HG03196 (cell line): Measurements from ENCODE around the gene MRPL23.

Experiments used
- ATAC-seq: cut with Tn5 transposase; IDR thresholded peaks from one replicate; pipeline ENCODE4 v1.9.1; 2021; ENCODE audit not compliant: unreplicated experiment

The MRPL23 gene

DNA sequence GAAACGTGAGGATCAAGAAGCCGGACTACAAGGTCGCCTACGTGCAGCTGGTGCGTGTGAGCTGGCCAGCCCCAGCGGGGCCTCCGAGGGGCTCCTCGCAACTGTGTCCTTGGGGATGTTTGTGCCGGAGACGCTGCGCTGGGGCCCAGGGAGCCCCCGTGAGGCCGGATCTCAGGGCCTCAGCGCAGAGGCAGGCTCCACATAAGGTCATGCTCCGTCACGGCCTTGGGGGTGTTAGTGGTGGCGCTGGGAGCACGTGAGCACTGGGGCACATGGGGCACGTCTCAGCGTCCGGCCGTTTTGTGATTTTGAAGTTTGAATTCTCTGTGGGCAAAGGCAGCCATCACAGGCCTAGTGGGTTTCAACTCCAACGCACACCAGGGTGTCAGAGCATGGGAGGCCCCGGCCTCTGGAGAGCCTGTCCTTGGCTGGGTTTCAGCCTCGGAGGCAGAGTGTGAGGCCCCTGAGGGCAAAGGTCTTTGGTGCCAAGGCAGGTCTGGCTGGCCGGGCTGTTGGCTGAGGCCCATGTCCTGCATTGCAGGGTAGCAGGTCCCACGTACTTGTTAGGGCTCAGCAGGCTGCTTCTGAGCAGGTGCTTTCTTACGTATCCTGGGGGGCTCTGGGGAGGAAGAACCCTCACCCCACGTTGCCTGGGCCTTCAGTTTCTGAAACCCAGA lies 5.8 kb downstream of the MRPL23 start:
- no peak for ATAC-seq

DNA sequence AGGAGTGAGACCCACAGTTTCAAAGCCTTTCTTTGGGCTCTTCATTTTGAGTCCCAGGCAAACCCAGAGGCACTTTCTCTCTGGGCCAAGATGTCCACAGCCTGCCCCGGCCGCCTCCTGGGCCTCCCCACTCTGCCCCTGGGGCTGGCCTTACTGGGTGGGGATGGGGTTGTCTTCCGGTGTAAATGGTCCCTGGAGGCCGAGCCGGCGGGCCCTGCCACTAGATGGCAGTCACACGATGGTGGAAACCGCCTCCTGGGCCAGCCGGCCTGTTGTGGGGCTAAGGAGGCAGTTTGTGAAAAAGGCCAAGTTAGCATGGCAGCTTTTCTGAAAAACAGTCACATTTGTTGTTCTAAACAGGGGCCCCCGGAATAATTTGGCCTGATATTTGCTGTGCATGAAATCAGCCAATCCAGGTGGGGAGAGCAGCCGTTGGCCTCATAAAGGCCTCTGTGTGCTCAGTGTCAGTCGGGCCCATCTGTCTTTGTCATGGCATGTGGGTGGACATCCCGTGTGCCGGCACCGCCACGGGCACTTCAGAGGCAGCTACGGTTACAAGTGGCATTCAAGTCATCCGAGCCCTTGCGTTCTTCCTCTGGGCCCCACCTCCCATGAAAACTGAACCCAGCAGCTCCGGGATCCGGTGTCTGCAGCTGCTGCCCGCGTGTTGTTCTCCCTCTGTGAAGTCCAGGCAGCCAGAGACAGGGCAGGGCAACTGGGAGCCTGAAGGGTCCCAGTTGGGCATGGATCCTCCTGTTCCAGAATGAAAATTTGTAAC lies 6.5 kb downstream of the MRPL23 start:
- ATAC-seq = no peak

GRCh38 chr11:1958367-1958766 lies 11.2 kb downstream of the MRPL23 start:
- ATAC-seq = no peak

DNA sequence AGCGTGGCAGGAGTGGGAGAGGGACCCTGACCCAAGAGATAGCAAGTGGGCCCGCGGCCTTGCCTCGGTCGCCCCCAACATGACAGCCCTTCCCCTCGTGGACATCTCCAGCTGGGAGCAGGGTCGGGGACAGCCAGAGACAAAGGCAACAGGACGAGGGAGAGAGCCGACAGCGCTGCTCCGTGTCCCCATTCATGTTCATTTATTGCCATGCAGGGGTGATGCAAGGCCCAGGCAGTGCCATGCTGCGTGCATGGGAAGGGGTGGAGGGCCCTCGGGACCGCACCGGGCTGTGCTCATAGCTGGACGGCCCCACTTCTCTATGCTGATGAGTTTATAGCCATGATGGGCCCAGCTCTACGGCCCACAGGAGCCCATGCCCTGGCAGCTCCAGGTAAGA lies 12.7 kb downstream of the MRPL23 start:
- ATAC-seq = no peak

DNA sequence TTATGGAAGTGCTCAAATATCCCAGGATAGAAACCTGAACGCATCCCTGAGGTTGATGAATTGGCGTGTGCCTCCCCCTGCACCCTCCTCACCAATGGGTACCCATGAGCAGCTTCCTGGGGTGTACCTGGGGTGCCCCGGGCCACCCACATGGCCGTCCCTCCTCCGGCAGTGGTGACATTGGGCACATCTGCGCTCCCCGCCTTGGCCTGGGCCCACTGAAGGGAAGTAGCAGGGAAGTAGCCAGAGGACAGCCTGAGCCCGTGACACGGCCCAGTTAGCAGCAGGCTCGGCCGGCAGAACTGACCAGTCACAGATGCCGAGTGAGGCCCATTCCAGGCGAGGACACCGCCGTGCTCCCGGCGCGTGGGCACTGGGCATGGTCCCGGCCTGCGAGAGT lies 16.7 kb downstream of the MRPL23 start:
- no peak for ATAC-seq

DNA sequence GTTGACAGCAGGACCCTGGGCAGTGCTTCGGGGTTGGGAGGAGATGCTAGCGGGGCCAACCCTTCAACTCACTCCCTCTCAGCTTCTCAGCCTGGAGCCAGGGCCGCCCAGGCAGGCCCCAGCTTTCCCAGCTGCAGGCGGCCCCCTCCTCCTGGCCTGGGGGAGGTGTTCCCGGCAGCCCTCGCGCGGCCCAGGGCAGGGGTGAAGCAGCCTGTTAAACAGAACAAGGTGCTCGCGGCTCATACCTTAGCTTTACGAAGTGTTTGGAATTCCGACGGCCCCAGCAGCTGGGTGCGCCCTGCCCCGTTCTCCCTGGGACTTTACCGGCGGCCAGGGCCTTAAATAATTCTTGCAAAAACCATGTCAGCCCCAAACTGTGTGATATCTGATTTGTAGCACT lies 17.2 kb downstream of the MRPL23 start:
- no peak for ATAC-seq

GRCh38 chr11:1964955-1965354 lies 17.8 kb downstream of the MRPL23 start:
- ATAC-seq = no peak

- no peak for ATAC-seq
These were observed 19.4 kb downstream of the MRPL23 start for GRCh38 chr11:1966531-1966930.

GRCh38 chr11:1967641-1968225 lies 20.6 kb downstream of the MRPL23 start:
- no peak for ATAC-seq

- no peak for ATAC-seq
These were observed 21.4 kb downstream of the MRPL23 start for GRCh38 chr11:1968454-1969002.

GRCh38 chr11:1969035-1969434 lies 21.9 kb downstream of the MRPL23 start:
- ATAC-seq = no peak

DNA sequence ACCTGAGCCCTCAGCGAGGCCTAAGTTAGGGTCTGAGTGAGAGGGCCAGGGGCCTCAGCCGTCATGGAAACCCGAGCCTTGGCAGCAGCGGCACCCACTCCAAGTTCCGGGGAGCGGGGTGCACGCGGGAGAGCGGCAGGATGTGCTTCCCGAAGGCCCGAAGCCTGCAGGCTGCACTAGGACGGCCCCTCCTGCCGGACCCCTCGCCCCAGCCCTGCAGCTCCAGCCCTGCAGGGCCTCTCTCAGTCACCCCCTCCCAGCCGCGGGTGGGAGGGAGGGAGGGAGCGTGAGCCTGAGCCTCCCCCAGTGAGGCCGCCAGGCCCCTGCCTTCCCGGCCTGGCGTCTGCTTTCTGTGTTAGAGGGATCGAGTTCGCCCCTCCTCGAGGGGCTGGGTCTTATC lies 22.6 kb downstream of the MRPL23 start:
- ATAC-seq = no peak

DNA sequence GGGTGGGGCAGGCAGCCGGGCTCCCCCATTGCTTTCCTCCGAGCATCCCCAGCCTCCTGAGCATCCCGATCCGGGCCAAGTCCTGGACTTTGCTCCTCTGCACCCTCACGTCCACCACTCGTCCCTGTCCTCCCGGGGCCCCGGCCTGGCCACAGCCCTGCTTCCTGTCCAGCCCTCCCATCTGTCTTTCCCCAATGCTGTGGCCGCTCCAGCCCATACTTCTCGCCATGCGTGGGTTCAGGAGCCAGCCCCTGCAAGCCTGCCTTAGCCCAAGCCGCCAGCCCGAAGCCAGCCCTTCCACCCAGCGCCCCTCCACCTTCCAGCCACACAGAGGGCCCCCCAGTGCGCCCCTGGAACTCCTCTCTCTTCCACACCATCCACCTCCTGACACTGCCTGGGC lies 23.8 kb downstream of the MRPL23 start:
- no peak for ATAC-seq

GRCh38 chr11:1975185-1975584 lies 28.1 kb downstream of the MRPL23 start:
- ATAC-seq = no peak

GRCh38 chr11:1978720-1979473 lies 31.8 kb downstream of the MRPL23 start:
- ATAC-seq = no peak

DNA sequence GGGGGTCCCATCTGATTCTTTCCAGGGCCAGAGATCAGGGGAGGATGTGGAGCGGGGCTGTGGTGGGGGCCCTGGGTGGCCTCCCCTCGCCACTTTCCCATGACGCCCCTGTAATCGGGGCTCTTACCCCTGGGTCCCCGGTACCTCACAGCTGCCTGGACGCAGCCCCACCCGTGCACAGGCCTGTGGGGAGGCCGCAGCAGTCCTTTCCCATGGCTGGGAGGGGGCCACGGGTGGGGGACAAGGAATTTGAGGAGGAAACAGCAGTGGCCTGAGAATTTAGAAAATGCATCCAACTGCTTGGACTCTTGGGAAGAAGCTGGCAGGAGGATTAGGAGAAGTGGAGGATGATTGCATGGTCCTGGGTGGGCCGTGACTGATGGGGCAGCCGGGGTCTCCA lies 32.5 kb downstream of the MRPL23 start:
- ATAC-seq = no peak

DNA sequence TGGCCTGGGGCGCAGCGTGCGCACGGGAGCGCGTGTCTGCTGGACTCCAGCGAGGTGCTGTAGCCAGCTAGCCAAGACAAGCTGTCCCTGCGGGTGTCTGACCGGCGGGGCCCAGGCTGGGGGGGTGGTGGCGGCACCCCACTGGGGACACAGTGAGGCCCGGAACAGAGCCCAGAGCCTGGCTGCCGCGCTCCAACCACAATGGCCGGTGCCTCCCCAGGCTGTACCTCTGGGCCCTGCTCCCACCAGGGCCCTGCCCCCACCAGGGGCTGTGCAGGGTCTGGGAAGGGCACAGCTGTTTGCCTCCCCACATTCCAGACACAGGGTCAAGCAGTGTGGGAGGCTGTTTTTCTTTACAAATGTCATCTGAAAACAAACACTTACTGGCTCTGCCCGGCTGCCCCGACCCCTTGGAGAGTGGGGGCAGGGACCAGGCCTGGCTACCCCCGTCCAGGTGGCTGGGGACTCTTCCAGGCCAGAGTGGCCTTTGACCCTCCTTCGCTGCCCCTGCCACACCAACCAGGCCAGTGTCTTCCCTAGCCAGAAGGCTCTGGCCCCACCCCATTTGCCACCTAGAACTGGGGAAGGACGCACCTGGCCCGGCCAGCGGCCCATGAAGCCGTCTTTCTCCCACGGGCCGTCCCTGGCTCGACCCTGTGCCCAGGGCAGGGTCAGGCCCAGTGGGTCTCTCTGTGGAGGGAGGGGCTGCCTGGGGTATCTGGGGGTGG lies 35.9 kb downstream of the MRPL23 start:
- ATAC-seq = no peak

DNA sequence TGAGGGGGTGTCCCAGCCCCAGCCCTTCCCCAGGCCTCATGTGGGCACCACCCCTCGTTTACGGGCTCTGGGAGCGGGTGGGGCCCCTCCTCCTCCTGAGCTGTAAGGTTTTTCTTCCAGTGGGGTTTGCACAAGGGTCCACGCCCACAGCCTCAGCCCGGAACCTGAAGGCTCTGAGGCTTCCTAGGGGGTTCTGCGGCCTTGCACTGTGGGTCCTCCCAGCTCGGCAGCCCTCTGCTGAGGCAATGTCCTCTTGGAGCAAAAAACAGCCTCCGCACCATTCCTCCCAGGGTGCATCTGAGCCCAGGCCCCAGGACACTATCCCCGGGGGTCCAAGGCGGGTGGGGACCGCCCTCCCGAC lies 36.4 kb downstream of the MRPL23 start:
- no peak for ATAC-seq

DNA sequence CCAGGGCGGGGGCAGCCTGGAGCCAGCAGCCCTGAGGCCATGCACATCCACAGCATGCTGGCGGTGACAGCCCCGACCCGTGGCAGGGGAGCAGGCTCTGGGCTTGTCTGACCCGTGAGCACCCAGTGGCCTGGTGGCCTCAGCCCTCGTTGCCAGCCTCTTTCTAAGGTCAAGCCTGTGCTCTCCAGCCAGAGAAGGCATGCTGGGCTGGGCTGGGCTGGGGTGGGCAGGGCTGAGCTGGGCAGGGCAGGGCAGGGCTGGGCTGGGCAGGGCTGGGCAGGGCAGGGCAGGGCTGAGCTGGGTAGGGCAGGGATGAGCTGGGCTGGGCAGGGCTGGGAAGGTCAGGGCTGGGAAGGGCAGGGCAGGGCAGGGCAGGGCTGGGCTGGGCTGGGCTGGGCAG lies 39.9 kb downstream of the MRPL23 start:
- ATAC-seq = no peak

GRCh38 chr11:1988174-1988573 lies 41.0 kb downstream of the MRPL23 start:
- no peak for ATAC-seq
